SU-DHL-6 (cell line): Measurements from ENCODE around the gene UVSSA.

Experiments
- H2AFZ ChIP-seq: fragments of 200-600 bp; sonication (generic); 2 replicates; pipeline ENCODE4 v1.6.1; 2014; ENCODE audit warnings: low read depth, mild to moderate bottlenecking, moderate library complexity, mixed read lengths, antibody characterized with exemption, low read length; ENCODE audit not compliant: severe bottlenecking
- H3F3A ChIP-seq: fragments of 200-600 bp; shearing (Covaris generic); 2 replicates; pipeline ENCODE4 v1.6.0; 2016; ENCODE audit warnings: antibody characterized with exemption, mild to moderate bottlenecking; ENCODE audit not compliant: insufficient read depth
- H3K27ac ChIP-seq: fragments of 200-600 bp; sonication (generic); 2 replicates; pipeline ENCODE4 v1.5.1; 2016; ENCODE audit warnings: low read depth, mild to moderate bottlenecking, low read length, moderate library complexity, mixed read lengths
- H3K27me3 ChIP-seq: fragments of 200-600 bp; sonication (generic), shearing (Covaris generic); 2 replicates; pipeline ENCODE4 v1.6.0; 2014; ENCODE audit warnings: mild to moderate bottlenecking, low read length
- H3K36me3 ChIP-seq: fragments of 200-600 bp; sonication (generic); 2 replicates; pipeline ENCODE4 v1.6.1; 2014; ENCODE audit warnings: mild to moderate bottlenecking, low read length, mixed read lengths
- H3K4me2 ChIP-seq: fragments of 300-600, 200-600 bp; shearing (Covaris generic), sonication (generic); 2 replicates; pipeline ENCODE4 v1.6.0; 2014; ENCODE audit warnings: low read length, low read depth, mild to moderate bottlenecking; ENCODE audit not compliant: poor library complexity, severe bottlenecking
- H3K4me3 ChIP-seq: fragments of 200-600 bp; sonication (generic); 2 replicates; pipeline ENCODE4 v1.5.1; 2014; ENCODE audit warnings: antibody characterized with exemption, low read length, mild to moderate bottlenecking, mixed read lengths; ENCODE audit not compliant: insufficient read depth, poor library complexity, severe bottlenecking
- H3K79me2 ChIP-seq: fragments of 200-600 bp; sonication (generic); 2 replicates; pipeline ENCODE4 v1.6.1; 2014; ENCODE audit warnings: mild to moderate bottlenecking, low read length, moderate library complexity; ENCODE audit not compliant: insufficient read depth
- H3K9ac ChIP-seq: fragments of 200-600 bp; sonication (generic); 2 replicates; pipeline ENCODE4 v1.7.0; 2014; ENCODE audit warnings: mild to moderate bottlenecking, low read length
- H3K9me2 ChIP-seq: fragments of 200-600 bp; sonication (generic); replicated peaks from 2 replicates; pipeline ENCODE4 v1.6.1; 2014; ENCODE audit warnings: low read length; ENCODE audit not compliant: insufficient read depth
- H3K9me3 ChIP-seq: fragments of 200-600 bp; sonication (generic); 2 replicates; pipeline ENCODE4 v1.6.1; 2014; ENCODE audit warnings: low read length, mixed read lengths; ENCODE audit not compliant: insufficient read depth
- H4K20me1 ChIP-seq: fragments of 200-600 bp; sonication (generic); 2 replicates; pipeline ENCODE4 v1.6.1; 2014; ENCODE audit warnings: low read depth, mild to moderate bottlenecking, antibody characterized with exemption, low read length, moderate library complexity, mixed read lengths
- CTCF ChIP-seq: fragments of 200-600 bp; sonication (generic); IDR thresholded peaks from one replicate; pipeline ENCODE4 v1.5.1; 2017; ENCODE audit warnings: antibody characterized with exemption, mild to moderate bottlenecking, low read length, moderate library complexity; ENCODE audit not compliant: insufficient read depth, poor library complexity, severe bottlenecking
- EZH2phosphoT487 ChIP-seq: fragments of 200-600 bp; sonication (generic), shearing (Covaris generic); conservative IDR thresholded peaks from 2 replicates; pipeline ENCODE4 v1.6.1; 2018; ENCODE audit warnings: mild to moderate bottlenecking, antibody characterized with exemption, low read length, moderate library complexity, mixed read lengths

The UVSSA gene

GRCh38 chr4:1358421-1359143, 11.6 kb downstream of the UVSSA start:
- TF ChIP-seq EZH2phosphoT487 = no peak
- TF ChIP-seq CTCF = no peak
- Histone ChIP-seq H3F3A (no peaks in the 10 kb centered on the region), H3K9me2 (no peaks in the 10 kb centered on the region), H3K27me3 (no peaks in the 10 kb centered on the region), H3K27ac (no peak overlapping the region), H3K36me3 (no peaks in the 10 kb centered on the region), H3K9me3 (no peaks in the 10 kb centered on the region), H3K79me2 (no peaks in the 10 kb centered on the region), H4K20me1 (no peaks in the 10 kb centered on the region), H2AFZ (no peak overlapping the region), H3K9ac (no peak overlapping the region), H3K4me3 (no peak overlapping the region), H3K4me2 (no peak overlapping the region)

GRCh38 chr4:1359144-1359501, 12.1 kb downstream of the UVSSA start:
- H3K4me3 ChIP-seq = no peak overlapping the region
- H3K9me3 ChIP-seq = no peaks in the 10 kb centered on the region
- no peaks in the 10 kb centered on the region for H3K27me3 ChIP-seq
- no peak overlapping the region for H3K9ac ChIP-seq
- H2AFZ ChIP-seq = no peak overlapping the region
- H3K4me2 ChIP-seq = no peak overlapping the region
- H3K27ac ChIP-seq = no peak overlapping the region
- no peaks in the 10 kb centered on the region for H3K79me2 ChIP-seq
- TF ChIP-seq CTCF (no peak), EZH2phosphoT487 (no peak)
- no peaks in the 10 kb centered on the region for H4K20me1 ChIP-seq
- no peaks in the 10 kb centered on the region for H3K36me3 ChIP-seq
- H3K9me2 ChIP-seq = no peaks in the 10 kb centered on the region
- no peaks in the 10 kb centered on the region for H3F3A ChIP-seq

DNA sequence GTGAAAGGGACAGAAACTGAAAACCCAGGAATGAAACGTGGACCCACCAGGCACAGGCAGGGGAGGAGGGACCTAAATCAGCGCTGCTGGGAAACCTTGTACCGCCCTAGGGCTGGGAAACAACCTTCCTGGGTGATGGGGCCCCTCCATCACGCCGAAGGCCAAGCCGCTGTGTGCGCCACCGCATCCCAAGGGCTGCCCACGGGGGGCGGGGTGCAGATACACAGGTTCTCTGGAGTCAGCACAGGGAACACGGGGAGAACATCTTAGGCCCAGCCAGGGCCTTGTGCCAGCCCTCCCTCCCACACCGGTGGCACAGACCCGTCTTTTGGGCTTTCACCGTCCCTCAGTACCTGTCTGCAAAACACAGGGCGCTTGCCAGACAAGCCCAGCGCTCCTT, 13.0 kb downstream of the UVSSA start:
- Histone ChIP-seq H3K9ac (no peak overlapping the region), H3K27ac (no peak overlapping the region), H3K4me2 (no peak overlapping the region)

More for the DNA sequence above, 13.0 kb downstream of the UVSSA start:
- H3F3A ChIP-seq = no peaks in the 10 kb centered on the region
- no peak overlapping the region for H2AFZ ChIP-seq
- H3K79me2 ChIP-seq = no peaks in the 10 kb centered on the region
- H3K9me3 ChIP-seq = no peaks in the 10 kb centered on the region
- no peaks in the 10 kb centered on the region for H3K27me3 ChIP-seq
- H3K9me2 ChIP-seq = no peaks in the 10 kb centered on the region
- no peak overlapping the region for H3K4me3 ChIP-seq
- H4K20me1 ChIP-seq = no peaks in the 10 kb centered on the region
- no peak for TF ChIP-seq CTCF
- TF ChIP-seq EZH2phosphoT487 = no peak
- no peaks in the 10 kb centered on the region for H3K36me3 ChIP-seq
